Fibroblast of lung (primary cell): ENCODE data around the gene RASEF. TPM values are rescaled to one million over a fixed set of nuclear protein-coding genes. Genes with fewer than 3 reads are reported as not detected.
A peak's percentile ranks its signal among the peaks of the same experiment; 100 is the strongest.

ENCODE experiments used
- DNase-seq, 2 donors: peaks; one replicate each; pipeline versions ENCODE4 v3.0.0 to v3.0.0-alpha.2; 2010; ENCODE audit warnings: low read depth in 2 of 2
- H2AFZ ChIP-seq: 2 replicates; pipeline ENCODE4 v1.5.1; 2012; ENCODE audit warnings: low read length, control low read depth, inconsistent platforms
- H3K27ac ChIP-seq: 2 replicates; pipeline ENCODE4 v1.5.1; 2011; ENCODE audit warnings: low read length, control low read depth; ENCODE audit not compliant: insufficient read depth
- H3K27me3 ChIP-seq: 2 replicates; pipeline ENCODE4 v1.5.1; 2011; ENCODE audit warnings: mild to moderate bottlenecking, low read length; ENCODE audit not compliant: control insufficient read depth, insufficient read depth
- H3K36me3 ChIP-seq: 2 replicates; pipeline ENCODE4 v1.5.1; 2011; ENCODE audit warnings: low read length; ENCODE audit not compliant: control insufficient read depth, insufficient read depth
- H3K4me1 ChIP-seq: 2 replicates; pipeline ENCODE4 v1.5.1; 2011; ENCODE audit warnings: low read length; ENCODE audit not compliant: control insufficient read depth, insufficient read depth; ENCODE audit errors: extremely low read depth
- H3K4me2 ChIP-seq: 2 replicates; pipeline ENCODE4 v1.5.1; 2011; ENCODE audit warnings: low read length, control low read depth; ENCODE audit not compliant: insufficient read depth; ENCODE audit errors: extremely low read depth
- H3K4me3 ChIP-seq, 4 experiments: fragments of 200-600 bp in 1 of 4; sonication (generic) in 1 of 4; replicated peaks in 1 of 4; 2 replicates each; pipeline ENCODE4 v1.5.1; 2011 to 2016; ENCODE audit warnings: low read length in 4 of 4, low read depth in 3 of 4, mild to moderate bottlenecking in 3 of 4, control low read depth in 2 of 4, inconsistent platforms in 1 of 4, mixed read lengths in 1 of 4; ENCODE audit not compliant: insufficient read depth in 1 of 4; ENCODE audit errors: control extremely low read depth in 1 of 4
- H3K79me2 ChIP-seq: 2 replicates; pipeline ENCODE4 v1.5.1; 2012; ENCODE audit warnings: mild to moderate bottlenecking, low read length, inconsistent platforms; ENCODE audit not compliant: control insufficient read depth, insufficient read depth
- H3K9ac ChIP-seq: 2 replicates; pipeline ENCODE4 v1.5.1; 2011; ENCODE audit warnings: mild to moderate bottlenecking, low read length, control low read depth; ENCODE audit not compliant: insufficient read depth
- H3K9me3 ChIP-seq: 2 replicates; pipeline ENCODE4 v1.5.1; 2012; ENCODE audit warnings: low read depth, low read length; ENCODE audit not compliant: control insufficient read depth, insufficient read depth
- H4K20me1 ChIP-seq: 2 replicates; pipeline ENCODE4 v1.5.1; 2011; ENCODE audit warnings: low read length; ENCODE audit not compliant: control insufficient read depth, insufficient read depth; ENCODE audit errors: extremely low read depth
- EZH2 ChIP-seq: IDR thresholded peaks from 2 replicates; pipeline ENCODE4 v1.5.1; 2012; ENCODE audit warnings: low read length, control low read depth, mild to moderate bottlenecking; ENCODE audit errors: missing control alignments
- polyA plus RNA-seq, 2 donors: library from polyadenylated mRNA; depleted of rRNA in 1 of 2; stranded (reverse) in 1 of 2; unstranded in 1 of 2; fragments of >200 nt; gene quantifications; 2 replicates each; pipeline ENCODE4 v1.2.1, GENCODE V29; 2011 to 2012; ENCODE audit warnings: missing spikeins in 1 of 2
- total RNA-seq: library from RNA; depleted of rRNA; stranded (reverse); fragments of >200 nt; gene quantifications from 2 replicates; pipeline ENCODE4 v1.2.1, GENCODE V29; 2014
- TF ChIP-seq, protein P1 (sequence below), 2 donors: IDR thresholded peaks in 1 of 2; conservative IDR thresholded peaks in 1 of 2; 1 replicate in 1 of 2; 2 replicates in 1 of 2; pipeline ENCODE4 v1.5.1; 2011 to 2012; ENCODE audit warnings: low read length in 2 of 2, control low read depth in 1 of 2, inconsistent platforms in 1 of 2, low read depth in 1 of 2, mild to moderate bottlenecking in 1 of 2

RASEF gene
- total and polyA plus RNA-seq, 2 donors (not counting 1 experiment from before 2014, with no cell fraction given): 0.28 to 1.2 TPM

DNA sequence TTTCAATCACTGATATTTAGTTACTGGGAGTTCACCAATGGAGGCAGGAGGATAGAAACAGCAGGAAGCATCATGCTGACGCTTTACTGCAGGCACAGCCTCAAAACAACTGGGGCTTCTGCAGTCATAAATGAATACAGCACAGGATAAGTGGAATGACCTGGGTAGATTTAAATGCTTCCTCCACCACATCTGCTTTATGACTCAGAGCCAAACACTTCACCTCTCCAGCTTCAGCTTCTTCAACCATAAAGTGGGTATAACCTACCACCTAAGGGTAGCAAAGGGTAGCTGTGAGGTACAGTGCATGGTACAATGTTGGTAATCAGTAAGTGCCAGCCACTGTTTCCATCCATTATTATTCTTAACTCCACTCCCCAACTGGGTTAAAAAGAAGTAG lies 28.4 kb downstream of the RASEF start:
- DNase-seq: peak in 1 of 2 donors; percentile 82
- Histone ChIP-seq H3K27me3 (no peaks in the 10 kb centered on the region), H3K4me3 (no peak overlapping the region), H3K27ac (no peak overlapping the region), H3K4me2 (no peak overlapping the region), H3K9me3 (no peaks in the 10 kb centered on the region), H3K79me2 (no peaks in the 10 kb centered on the region), H3K36me3 (no peaks in the 10 kb centered on the region), H2AFZ (no peak overlapping the region), H4K20me1 (no peaks in the 10 kb centered on the region), H3K4me1 (no peaks in the 10 kb centered on the region), H3K9ac (no peak overlapping the region)
- TF ChIP-seq EZH2: no peak
- TF ChIP-seq, protein P1, sequence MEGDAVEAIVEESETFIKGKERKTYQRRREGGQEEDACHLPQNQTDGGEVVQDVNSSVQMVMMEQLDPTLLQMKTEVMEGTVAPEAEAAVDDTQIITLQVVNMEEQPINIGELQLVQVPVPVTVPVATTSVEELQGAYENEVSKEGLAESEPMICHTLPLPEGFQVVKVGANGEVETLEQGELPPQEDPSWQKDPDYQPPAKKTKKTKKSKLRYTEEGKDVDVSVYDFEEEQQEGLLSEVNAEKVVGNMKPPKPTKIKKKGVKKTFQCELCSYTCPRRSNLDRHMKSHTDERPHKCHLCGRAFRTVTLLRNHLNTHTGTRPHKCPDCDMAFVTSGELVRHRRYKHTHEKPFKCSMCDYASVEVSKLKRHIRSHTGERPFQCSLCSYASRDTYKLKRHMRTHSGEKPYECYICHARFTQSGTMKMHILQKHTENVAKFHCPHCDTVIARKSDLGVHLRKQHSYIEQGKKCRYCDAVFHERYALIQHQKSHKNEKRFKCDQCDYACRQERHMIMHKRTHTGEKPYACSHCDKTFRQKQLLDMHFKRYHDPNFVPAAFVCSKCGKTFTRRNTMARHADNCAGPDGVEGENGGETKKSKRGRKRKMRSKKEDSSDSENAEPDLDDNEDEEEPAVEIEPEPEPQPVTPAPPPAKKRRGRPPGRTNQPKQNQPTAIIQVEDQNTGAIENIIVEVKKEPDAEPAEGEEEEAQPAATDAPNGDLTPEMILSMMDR (conservative IDR thresholded peaks at IDR 0.05 in 1 of 2, IDR thresholded peaks at IDR 0.05 in 1 of 2; ENCODE audit: low read depth in 1 of 2, low read length in 2 of 2): no peak

DNA sequence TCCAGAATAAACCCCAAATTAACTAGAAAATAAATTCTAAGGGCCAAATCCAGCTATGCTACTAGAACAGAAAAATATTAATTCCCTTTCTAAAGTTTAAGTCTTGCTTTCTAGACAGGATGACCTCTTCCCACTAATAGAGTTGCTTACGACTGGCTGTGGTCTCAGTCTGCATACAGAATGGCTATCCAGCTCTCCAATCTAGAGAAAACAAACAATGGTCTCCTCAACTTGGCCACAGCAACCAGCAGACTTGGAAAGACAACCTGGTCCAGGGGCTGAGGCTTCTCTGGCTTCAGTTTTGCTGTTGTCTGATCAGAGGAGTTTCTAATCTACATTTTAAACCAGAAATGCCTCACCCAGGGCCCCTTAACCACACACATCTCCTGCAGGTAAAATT lies 28.9 kb downstream of the RASEF start:
- H3K4me2 ChIP-seq: no peak overlapping the region
- H3K27ac ChIP-seq: no peak overlapping the region
- H3K9ac ChIP-seq: no peak overlapping the region
- no peaks in the 10 kb centered on the region for H3K27me3 ChIP-seq
- H3K36me3 ChIP-seq: no peaks in the 10 kb centered on the region
- H3K4me1 ChIP-seq: no peaks in the 10 kb centered on the region
- no peaks in the 10 kb centered on the region for H4K20me1 ChIP-seq
- DNase-seq: peak in 1 of 2 donors; percentile 92
- TF ChIP-seq, protein P1 (conservative IDR thresholded peaks at IDR 0.05 in 1 of 2, IDR thresholded peaks at IDR 0.05 in 1 of 2; ENCODE audit: low read depth in 1 of 2, low read length in 2 of 2): no peak
- TF ChIP-seq EZH2: no peak
- no peak overlapping the region for H3K4me3 ChIP-seq
- no peak overlapping the region for H2AFZ ChIP-seq
- no peaks in the 10 kb centered on the region for H3K9me3 ChIP-seq
- H3K79me2 ChIP-seq: no peaks in the 10 kb centered on the region

DNA sequence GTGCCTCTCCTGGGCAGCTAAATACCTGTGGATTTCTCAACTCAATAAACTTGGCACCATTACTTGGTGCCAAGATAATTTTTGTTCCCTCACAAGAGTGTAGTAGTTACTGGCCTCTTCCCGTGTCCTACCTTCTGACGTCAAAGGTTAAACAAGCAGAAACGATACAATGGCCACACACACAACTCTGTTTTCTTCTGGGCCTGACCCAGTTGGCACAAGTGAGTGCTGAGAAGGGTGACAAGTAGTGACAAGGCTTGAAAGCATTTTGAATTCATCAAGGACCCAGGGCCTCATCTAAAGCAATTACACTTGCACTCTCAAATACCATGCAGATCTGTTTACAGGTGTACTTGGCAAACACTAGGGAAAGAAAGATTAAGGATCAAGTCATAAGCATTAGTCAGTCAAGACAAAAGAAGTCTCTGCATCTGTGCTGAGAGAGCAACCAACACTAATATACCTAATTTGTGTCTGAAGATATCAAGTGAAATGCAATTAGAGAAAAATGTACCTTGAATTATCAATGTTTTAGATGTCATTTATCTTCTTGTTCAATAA lies 30.8 kb downstream of the RASEF start:
- no peak for DNase-seq
- H3K27me3 ChIP-seq: no peaks in the 10 kb centered on the region
- H3K9me3 ChIP-seq: no peaks in the 10 kb centered on the region
- no peak overlapping the region for H3K4me3 ChIP-seq
- no peak overlapping the region for H3K4me2 ChIP-seq
- H3K27ac ChIP-seq: no peak overlapping the region
- no peak for TF ChIP-seq EZH2
- TF ChIP-seq, protein P1 (conservative IDR thresholded peaks at IDR 0.05 in 1 of 2, IDR thresholded peaks at IDR 0.05 in 1 of 2; ENCODE audit: low read depth in 1 of 2, low read length in 2 of 2): no peak
- no peaks in the 10 kb centered on the region for H3K79me2 ChIP-seq
- no peaks in the 10 kb centered on the region for H4K20me1 ChIP-seq
- peaks cover 2% of the 10 kb centered on the region for H3K4me1 ChIP-seq
- no peak overlapping the region for H2AFZ ChIP-seq
- no peak overlapping the region for H3K9ac ChIP-seq
- no peaks in the 10 kb centered on the region for H3K36me3 ChIP-seq
